HEK293T (cell line): ENCODE measurements around the gene TAAR8.
A peak's percentile ranks its signal among the peaks of the same experiment; 100 is the strongest.

ENCODE experiments used
- BHLHE40 ChIP-seq: fragments of 450-650 bp; IDR thresholded peaks from 2 replicates; pipeline ENCODE4 v1.6.1; 2016; ENCODE audit warnings: mild to moderate bottlenecking, moderate library complexity, borderline replicate concordance
- ELF4 ChIP-seq: fragments of 450-650 bp; IDR thresholded peaks from 2 replicates; pipeline ENCODE4 v1.6.1; 2017; ENCODE audit warnings: antibody characterized with exemption
- FOXA1 ChIP-seq: fragments of 450-650 bp; IDR thresholded peaks from 2 replicates; pipeline ENCODE4 v1.6.1; 2016; ENCODE audit warnings: mild to moderate bottlenecking
- FOXM1 ChIP-seq: fragments of 450-650 bp; IDR thresholded peaks from 2 replicates; pipeline ENCODE4 v1.6.1; 2017; ENCODE audit warnings: mild to moderate bottlenecking, borderline replicate concordance
- HDGF ChIP-seq: fragments of 450-650 bp; IDR thresholded peaks from 2 replicates; pipeline ENCODE4 v1.6.1; 2017; ENCODE audit warnings: antibody characterized with exemption, borderline replicate concordance
- L3MBTL2 ChIP-seq: fragments of 450-650 bp; conservative IDR thresholded peaks from 2 replicates; pipeline ENCODE4 v1.6.1; 2016; ENCODE audit warnings: mild to moderate bottlenecking
- LEF1 ChIP-seq: fragments of 450-650 bp; IDR thresholded peaks from 2 replicates; pipeline ENCODE4 v1.6.1; 2017; ENCODE audit warnings: mild to moderate bottlenecking, borderline replicate concordance
- NFRKB ChIP-seq: fragments of 450-650 bp; IDR thresholded peaks from 2 replicates; pipeline ENCODE4 v1.6.1; 2016; ENCODE audit warnings: mild to moderate bottlenecking, moderate library complexity
- PKNOX1 ChIP-seq: fragments of 450-650 bp; IDR thresholded peaks from 2 replicates; pipeline ENCODE4 v1.6.1; 2016
- SP1 ChIP-seq: fragments of 450-650 bp; IDR thresholded peaks from 2 replicates; pipeline ENCODE4 v1.6.1; 2017
- SUZ12 ChIP-seq: fragments of 450-650 bp; IDR thresholded peaks from 2 replicates; pipeline ENCODE4 v1.6.1; 2016; ENCODE audit warnings: mild to moderate bottlenecking
- ZNF384 ChIP-seq: fragments of 450-650 bp; IDR thresholded peaks from 2 replicates; pipeline ENCODE4 v1.6.1; 2016

- TF ChIP-seq ELF4 (no peak), NFRKB (no peak), PKNOX1 (no peak), ZNF384 (no peak), FOXA1 (no peak), BHLHE40 (no peak), L3MBTL2 (peak; percentile 42), FOXM1 (no peak), HDGF (no peak), SP1 (no peak), LEF1 (no peak), SUZ12 (no peak)
These were observed 41.2 kb upstream of the TAAR8 start for GRCh38 chr6:132511210-132511830.
